ENCODE data around the gene DGKG. TPM values are rescaled to one million over a fixed set of nuclear protein-coding genes. Genes with fewer than 3 reads are reported as not detected.

Gene DGKG
- polyA plus RNA-seq, 3 donors = 4.2 to 9.2 (median 4.3) TPM

DNA sequence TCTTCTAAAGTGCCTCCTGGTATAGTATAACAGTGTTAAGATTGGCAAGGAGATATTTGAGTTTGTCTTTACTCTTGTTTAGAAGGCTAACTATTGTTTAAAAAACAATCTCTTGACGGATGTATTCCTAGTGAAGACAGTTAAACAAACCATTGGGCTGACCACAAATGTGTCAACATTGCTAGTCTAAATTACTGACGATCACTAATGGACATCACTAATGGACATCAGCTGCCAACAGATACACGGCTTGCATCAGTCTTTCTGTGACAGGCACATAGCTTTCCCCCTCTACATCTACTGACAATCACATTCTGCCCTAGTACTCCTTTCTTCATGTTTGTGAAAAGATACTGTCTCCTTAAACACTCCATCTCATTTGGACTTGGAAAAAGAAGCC lies 196.0 kb downstream of the DGKG start:
- Mint-ChIP-seq H3K27ac (no peak overlapping the region), H3K36me3 (peaks cover 83 to 90% of the 10 kb centered on the region in 2 donors), H3K4me1 (peaks cover 15% of the 10 kb centered on the region), H3K27me3 (ENCODE audit: low read depth in 3 of 3) (no peaks in the 10 kb centered on the region), H3K4me3 (no peak overlapping the region), H3K9me3 (no peaks in the 10 kb centered on the region)
- no peak overlapping the region for H3K4me3 ChIP-seq (replicated peaks in 1 of 3; ENCODE audit: low read depth in 2 of 3, low read length in 3 of 3)
- no peak overlapping the region for H3K4me2 ChIP-seq (replicated peaks; ENCODE audit: extremely low read depth, low read length, poor library complexity, severe bottlenecking)
- H4K20me1 ChIP-seq (ENCODE audit: insufficient read depth, low read length) = no peaks in the 10 kb centered on the region
- no peak overlapping the region for H3K27ac ChIP-seq (ENCODE audit: low read depth in 1 of 2, low read length in 2 of 2)
- H3K9ac ChIP-seq (ENCODE audit: insufficient read depth, low read length, poor library complexity, severe bottlenecking) = no peak overlapping the region
- H3K9me3 ChIP-seq (replicated peaks in 1 of 2; ENCODE audit: control insufficient read depth in 1 of 2, insufficient read depth in 1 of 2, low read length in 2 of 2) = no peaks in the 10 kb centered on the region
- H2AFZ ChIP-seq (ENCODE audit: insufficient read depth, low read depth, low read length, poor library complexity, severe bottlenecking) = no peak overlapping the region
- TF ChIP-seq, protein P1, sequence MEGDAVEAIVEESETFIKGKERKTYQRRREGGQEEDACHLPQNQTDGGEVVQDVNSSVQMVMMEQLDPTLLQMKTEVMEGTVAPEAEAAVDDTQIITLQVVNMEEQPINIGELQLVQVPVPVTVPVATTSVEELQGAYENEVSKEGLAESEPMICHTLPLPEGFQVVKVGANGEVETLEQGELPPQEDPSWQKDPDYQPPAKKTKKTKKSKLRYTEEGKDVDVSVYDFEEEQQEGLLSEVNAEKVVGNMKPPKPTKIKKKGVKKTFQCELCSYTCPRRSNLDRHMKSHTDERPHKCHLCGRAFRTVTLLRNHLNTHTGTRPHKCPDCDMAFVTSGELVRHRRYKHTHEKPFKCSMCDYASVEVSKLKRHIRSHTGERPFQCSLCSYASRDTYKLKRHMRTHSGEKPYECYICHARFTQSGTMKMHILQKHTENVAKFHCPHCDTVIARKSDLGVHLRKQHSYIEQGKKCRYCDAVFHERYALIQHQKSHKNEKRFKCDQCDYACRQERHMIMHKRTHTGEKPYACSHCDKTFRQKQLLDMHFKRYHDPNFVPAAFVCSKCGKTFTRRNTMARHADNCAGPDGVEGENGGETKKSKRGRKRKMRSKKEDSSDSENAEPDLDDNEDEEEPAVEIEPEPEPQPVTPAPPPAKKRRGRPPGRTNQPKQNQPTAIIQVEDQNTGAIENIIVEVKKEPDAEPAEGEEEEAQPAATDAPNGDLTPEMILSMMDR (IDR thresholded peaks at IDR 0.05) = no peak
- H3K27me3 ChIP-seq (ENCODE audit: control insufficient read depth in 2 of 2, insufficient read depth in 2 of 2, low read length in 2 of 2) = no peaks in the 10 kb centered on the region
- 96% methylated on average over 3 of the region's 3 CpGs for WGBS (ENCODE audit: insufficient coverage)
- intact Hi-C loops (cut with micrococcal nuclease) = no loop called here
- H3K36me3 ChIP-seq (replicated peaks in 1 of 2; ENCODE audit: control insufficient read depth in 1 of 2, insufficient read depth in 2 of 2, low read length in 2 of 2) = peaks cover 76 to 100% of the 10 kb centered on the region in 2 donors
- H3K79me2 ChIP-seq (ENCODE audit: insufficient read depth, low read length) = no peaks in the 10 kb centered on the region
- DNase-seq = no peak
- peaks cover 0 to 11% of the 10 kb centered on the region in 2 donors for H3K4me1 ChIP-seq (ENCODE audit: control insufficient read depth in 1 of 2, insufficient read depth in 2 of 2, low read length in 2 of 2)

DNA sequence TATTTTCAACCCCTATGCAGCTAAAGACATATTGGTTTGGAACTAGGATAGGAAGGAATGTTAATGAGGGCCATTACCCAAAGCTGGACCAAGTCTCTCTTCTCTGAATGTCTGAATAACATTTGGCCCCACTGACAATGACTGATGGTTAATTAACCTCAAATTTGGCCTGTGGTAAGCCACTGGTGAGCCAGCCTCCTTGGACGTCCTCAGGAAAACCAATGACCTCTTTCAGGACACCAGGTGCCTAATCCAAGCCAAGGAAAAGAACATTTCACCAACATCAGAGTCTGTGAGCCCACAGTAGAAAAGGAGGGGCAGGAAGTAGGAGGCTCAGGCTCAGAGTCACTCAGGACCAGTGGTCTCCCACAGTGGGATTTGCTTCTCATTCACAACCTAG lies 196.7 kb downstream of the DGKG start:
- Histone ChIP-seq H4K20me1 (ENCODE audit: insufficient read depth, low read length) (no peaks in the 10 kb centered on the region), H3K9me3 (replicated peaks in 1 of 2; ENCODE audit: control insufficient read depth in 1 of 2, insufficient read depth in 1 of 2, low read length in 2 of 2) (no peaks in the 10 kb centered on the region), H3K27ac (ENCODE audit: low read depth in 1 of 2, low read length in 2 of 2) (no peak overlapping the region), H2AFZ (ENCODE audit: insufficient read depth, low read depth, low read length, poor library complexity, severe bottlenecking) (no peak overlapping the region), H3K4me1 (ENCODE audit: control insufficient read depth in 1 of 2, insufficient read depth in 2 of 2, low read length in 2 of 2) (peaks cover 0 to 11% of the 10 kb centered on the region in 2 donors), H3K9ac (ENCODE audit: insufficient read depth, low read length, poor library complexity, severe bottlenecking) (no peak overlapping the region), H3K27me3 (ENCODE audit: control insufficient read depth in 2 of 2, insufficient read depth in 2 of 2, low read length in 2 of 2) (no peaks in the 10 kb centered on the region), H3K4me3 (replicated peaks in 1 of 3; ENCODE audit: low read depth in 2 of 3, low read length in 3 of 3) (no peak overlapping the region), H3K79me2 (ENCODE audit: insufficient read depth, low read length) (no peaks in the 10 kb centered on the region), H3K36me3 (replicated peaks in 1 of 2; ENCODE audit: control insufficient read depth in 1 of 2, insufficient read depth in 2 of 2, low read length in 2 of 2) (peaks cover 83 to 100% of the 10 kb centered on the region in 2 donors), H3K4me2 (replicated peaks; ENCODE audit: extremely low read depth, low read length, poor library complexity, severe bottlenecking) (no peak overlapping the region)
- no peak for DNase-seq
- Mint-ChIP-seq H3K27me3 (ENCODE audit: low read depth in 3 of 3) (no peaks in the 10 kb centered on the region), H3K4me1 (peaks cover 11% of the 10 kb centered on the region), H3K9me3 (no peaks in the 10 kb centered on the region), H3K4me3 (no peak overlapping the region), H3K27ac (no peak overlapping the region), H3K36me3 (peaks cover 84 to 90% of the 10 kb centered on the region in 2 donors)
- TF ChIP-seq, protein P1 (IDR thresholded peaks at IDR 0.05) = no peak
- intact Hi-C loops (cut with micrococcal nuclease) = no loop called here
- no CpG with 5 or more reads among the region's 1 CpG for WGBS (ENCODE audit: insufficient coverage)
